HG03045 (cell line): ENCODE results near the gene FANCE.

Experiments used
- ATAC-seq: cut with Tn5 transposase; IDR thresholded peaks from one replicate; pipeline ENCODE4 v1.9.1; 2021; ENCODE audit warnings: mild to moderate bottlenecking, moderate library complexity; ENCODE audit not compliant: unreplicated experiment

The FANCE gene, protein sequence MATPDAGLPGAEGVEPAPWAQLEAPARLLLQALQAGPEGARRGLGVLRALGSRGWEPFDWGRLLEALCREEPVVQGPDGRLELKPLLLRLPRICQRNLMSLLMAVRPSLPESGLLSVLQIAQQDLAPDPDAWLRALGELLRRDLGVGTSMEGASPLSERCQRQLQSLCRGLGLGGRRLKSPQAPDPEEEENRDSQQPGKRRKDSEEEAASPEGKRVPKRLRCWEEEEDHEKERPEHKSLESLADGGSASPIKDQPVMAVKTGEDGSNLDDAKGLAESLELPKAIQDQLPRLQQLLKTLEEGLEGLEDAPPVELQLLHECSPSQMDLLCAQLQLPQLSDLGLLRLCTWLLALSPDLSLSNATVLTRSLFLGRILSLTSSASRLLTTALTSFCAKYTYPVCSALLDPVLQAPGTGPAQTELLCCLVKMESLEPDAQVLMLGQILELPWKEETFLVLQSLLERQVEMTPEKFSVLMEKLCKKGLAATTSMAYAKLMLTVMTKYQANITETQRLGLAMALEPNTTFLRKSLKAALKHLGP

DNA sequence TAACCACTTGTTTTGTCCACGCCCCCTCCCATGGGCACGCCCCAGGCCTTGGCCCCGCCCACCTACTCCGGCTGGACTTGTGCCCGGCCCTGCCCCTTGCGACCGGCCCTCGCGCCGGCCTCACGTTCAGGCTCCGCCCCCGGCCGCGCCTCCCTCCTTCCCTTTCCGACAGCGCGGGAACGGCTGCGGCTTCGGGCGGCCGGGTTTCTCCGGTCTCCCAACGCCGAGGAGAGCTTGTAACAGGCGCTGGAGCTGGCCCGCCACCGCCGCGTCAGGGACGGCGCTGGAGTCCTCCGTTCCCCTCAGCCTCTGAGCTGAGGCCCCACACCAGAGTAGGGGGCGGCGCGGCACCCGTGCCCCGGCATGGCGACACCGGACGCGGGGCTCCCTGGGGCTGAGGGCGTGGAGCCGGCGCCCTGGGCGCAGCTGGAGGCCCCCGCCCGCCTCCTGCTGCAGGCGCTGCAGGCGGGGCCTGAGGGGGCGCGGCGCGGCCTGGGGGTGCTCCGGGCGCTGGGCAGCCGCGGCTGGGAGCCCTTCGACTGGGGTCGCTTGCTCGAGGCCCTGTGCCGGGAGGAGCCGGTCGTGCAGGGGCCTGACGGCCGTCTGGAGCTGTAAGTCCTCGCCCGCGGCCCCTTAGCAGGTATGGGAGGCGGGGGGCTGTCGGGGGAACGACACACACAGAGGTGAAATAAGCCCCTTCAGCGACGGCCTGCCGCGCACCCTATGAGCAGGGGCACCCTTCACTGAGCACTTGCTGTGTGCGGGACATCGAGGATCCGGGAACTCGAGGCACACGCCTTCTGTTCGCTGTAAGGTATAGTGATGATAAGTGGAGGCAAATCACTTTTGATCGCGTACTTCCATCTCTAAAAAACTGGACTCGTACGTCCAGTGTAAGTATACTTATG, at the start of gene FANCE:
Gene FANCE (plus strand): TSS at position 156 of the 908 bp plus-strand sequence. CDS start 208 bp downstream, at position 364.
- peak; percentile 93 for ATAC-seq

DNA sequence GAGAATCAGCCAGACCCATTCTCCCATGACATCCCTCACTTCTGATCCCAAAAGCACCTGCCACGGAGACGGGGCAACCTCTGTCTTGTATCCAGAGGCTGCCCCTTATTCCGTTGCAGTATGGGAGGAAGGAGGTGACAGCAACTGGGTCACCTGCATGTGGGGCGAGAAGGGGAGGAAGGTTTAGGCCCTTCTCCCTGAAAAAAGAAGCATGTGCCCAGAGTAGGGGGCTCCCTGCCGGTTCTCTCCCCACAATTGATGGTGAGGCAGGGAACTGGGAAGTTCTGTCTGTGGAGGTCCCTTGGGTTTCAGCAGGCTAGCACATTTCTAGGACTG, 49.3 kb upstream of the FANCE start:
- ATAC-seq: no peak

DNA sequence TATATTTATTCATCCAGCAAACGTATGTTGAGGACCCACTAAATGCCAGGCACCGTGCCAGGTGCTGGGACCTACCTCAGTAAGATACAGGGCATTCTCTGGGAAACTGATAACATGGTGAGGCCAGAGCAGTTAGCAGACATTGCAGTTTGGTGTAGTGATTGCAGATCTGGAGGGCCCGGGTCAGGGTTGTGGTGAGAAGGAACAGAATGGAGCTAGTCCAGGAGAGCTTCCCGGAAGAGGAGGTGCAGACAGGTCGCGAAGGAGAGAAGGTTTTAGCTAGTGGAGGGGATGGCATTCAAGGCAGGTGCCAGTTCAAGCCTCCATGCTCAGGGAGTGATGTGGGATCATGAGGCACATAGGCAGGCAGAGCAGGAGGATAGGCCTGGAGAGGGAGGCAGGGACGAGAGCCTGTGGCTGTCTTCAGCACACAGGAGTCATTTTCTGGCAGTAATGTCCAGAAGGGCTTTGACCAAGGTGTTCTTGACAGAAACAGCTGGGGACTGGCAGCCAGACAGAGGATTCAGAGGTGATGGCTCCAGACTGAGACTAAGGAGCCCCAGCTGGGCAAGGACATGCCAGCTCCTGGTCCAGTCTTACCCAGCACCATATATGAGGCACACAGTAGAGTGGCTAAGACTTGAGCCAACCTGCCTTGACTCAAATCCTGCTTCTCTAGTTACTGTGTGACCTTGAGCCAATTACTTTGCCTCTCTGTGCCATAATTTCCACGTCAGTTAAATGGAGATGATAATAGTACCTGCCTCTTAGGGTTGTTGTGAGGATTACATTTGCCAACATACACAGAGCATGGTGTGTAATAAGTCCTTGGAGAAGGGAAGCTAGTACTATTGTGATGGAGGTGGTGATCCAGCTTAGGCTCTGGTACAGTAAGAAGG, 48.3 kb upstream of the FANCE start:
- ATAC-seq: no peak

DNA sequence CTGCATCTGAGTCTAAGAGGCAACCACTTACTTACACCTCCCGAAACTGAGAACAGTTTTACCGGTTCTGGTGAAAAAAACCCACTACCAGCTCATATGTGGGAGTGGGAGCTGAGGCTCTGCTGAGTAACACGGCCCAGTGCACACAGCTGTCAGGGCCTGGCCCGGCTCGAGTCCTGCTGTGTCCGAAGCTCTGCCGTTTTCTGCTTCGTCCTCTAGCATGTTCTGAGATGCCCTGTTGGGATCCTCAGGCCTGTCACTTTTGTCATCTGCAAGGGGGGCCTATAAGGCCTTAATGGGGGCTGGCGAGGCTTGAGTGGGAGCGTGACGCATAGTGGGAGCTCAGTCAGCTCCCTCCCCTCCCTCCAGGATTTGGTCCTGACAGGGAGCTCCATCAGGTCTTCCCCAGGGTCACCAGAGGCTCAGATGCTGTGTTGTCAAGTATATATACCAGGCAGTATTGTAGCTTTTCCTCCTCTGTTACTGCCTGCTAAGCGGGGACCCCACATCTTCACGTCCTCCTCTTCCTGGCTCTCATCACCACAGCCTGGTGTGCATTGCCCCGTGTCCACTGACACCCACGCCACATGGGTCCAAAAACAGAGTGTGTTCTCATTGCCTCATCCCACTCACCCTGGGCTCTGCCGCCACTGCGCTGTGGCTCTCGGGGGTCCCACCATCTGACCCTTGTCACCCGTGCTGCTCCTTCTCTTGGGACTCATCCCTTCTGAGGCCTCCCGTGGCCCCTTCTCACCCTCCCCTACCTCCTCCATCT, 45.2 kb upstream of the FANCE start:
- ATAC-seq: no peak

DNA sequence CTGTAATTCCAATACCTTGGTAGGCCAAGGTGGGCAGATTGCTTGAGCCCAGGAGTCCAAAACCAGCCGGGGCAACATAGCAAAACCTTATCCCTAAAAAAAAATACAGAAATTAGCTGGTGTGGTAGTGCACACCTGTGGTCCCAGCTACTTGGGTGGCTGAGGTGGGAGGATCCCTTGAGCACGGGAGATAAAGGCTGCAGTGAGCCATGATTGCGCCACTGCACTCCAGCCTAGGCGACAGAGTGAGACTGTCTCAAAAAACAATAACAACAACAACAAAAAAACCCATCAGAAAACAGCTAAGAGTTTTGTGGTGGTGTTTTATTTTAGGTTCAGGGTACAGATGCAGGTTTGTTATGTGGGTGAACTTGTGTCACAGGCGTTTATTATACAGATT, 42.9 kb upstream of the FANCE start:
- ATAC-seq: no peak

DNA sequence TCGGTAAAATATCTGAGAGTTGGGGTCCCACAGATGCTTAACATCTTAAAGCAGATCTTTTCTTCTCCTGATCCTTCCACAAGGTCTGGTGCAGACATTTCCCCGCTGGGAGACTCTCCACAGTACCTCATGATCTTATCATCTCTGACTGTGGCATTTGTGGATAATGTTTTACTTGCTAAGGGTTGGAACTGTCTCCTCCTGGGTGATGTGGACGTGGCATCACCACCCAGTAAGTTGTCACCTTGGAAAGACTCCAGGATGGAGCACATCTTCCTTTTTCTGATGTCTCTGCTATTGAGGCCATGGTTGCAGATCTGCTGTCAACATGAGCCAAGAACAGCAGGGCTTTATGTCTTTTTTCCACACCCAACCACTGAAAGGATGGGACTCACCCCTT, 42.0 kb upstream of the FANCE start:
- no peak for ATAC-seq

DNA sequence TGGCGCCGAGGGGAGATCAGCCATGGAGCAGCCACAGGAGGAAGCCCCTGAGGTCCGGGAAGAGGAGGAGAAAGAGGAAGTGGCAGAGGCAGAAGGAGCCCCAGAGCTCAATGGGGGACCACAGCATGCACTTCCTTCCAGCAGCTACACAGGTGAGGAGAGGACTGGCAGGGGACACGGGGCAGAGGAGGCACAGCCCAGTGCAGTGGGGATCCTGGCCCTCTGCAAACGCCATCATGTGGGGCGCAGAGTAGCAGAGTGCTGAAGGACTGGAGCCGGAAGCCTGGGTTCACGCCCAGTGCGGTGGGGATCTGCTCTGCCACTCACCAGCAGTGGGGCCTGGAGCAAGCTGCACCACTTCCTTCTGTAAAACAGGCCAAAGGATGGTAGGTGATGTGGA, 41.1 kb upstream of the FANCE start:
- ATAC-seq: no peak

DNA sequence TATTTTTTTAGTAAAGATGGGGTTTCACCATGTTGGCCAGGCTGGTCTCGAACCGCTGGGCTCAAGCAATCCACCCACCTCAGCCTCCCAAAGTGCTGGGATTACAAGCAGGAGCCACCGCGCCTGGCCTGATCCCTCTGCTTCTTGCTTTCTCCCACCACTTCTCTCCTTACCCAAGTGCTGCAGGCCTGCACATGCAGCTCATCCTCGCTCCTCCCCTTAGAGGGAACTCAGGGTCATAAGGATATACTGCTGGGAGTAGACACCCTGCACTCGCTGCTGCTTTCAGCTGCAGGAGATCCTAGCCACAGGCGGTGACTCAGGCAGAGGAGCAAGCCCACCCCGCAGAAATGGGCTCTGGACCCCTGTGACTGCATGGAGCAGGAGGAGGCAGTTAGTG, 40.0 kb upstream of the FANCE start:
- ATAC-seq: no peak

DNA sequence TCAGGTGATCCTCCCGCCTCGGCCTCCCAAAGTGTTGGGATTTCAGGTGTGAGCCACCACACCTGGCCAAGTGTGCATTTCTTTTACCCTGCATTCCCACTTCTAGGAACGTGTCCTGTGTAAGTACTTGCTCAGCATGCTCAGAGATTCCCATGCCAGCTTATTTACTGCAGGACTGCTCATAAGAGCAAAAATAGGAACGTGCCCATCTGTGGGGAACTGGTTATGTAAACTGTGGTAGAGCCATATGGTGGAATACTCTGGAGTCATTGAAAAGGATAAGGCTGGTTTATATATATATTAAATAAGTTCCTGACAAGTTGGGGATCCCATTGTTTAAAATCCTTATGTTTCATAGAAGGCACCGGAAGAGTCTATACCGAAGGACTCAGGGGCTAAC, 38.2 kb upstream of the FANCE start:
- ATAC-seq: no peak

DNA sequence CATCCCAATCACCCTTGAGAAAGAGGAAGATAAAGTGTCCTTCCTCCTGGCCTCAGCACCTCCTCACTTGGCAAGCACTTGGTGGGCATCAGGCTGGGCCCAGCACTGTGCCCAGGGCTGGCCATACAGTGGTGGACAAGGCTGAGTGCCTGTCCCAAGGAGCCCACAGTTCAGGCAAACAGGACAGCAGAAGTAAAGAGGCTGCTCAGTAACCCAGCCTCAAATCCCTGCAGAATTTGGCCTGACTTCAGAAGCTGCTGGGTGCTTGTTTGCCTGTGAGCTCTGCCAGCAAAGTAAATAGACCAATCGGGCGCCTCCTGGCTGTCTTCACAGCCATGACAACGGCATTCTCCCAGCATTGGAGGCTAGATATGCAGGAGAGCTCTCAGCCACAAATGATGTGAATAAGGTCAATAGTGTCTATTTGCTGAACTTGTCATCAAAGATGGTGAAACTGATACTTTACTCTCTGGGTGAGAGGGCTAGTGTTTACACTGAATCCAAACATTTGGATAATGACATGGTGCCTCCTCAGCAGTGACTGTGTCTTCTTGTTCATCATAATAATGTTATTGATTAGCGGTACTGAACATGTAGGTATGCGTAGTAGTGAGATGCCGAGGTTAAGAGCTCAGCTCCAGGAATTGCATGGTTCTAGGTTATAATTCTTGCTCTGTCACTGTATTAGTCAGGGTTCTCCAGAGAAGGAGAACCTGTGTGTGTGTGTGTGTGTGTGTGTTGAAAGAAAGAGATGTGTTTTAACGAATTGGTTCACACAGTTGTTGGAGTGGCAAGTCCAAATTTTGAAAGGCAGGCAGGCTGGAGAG, 36.9 kb upstream of the FANCE start:
- ATAC-seq: no peak

DNA sequence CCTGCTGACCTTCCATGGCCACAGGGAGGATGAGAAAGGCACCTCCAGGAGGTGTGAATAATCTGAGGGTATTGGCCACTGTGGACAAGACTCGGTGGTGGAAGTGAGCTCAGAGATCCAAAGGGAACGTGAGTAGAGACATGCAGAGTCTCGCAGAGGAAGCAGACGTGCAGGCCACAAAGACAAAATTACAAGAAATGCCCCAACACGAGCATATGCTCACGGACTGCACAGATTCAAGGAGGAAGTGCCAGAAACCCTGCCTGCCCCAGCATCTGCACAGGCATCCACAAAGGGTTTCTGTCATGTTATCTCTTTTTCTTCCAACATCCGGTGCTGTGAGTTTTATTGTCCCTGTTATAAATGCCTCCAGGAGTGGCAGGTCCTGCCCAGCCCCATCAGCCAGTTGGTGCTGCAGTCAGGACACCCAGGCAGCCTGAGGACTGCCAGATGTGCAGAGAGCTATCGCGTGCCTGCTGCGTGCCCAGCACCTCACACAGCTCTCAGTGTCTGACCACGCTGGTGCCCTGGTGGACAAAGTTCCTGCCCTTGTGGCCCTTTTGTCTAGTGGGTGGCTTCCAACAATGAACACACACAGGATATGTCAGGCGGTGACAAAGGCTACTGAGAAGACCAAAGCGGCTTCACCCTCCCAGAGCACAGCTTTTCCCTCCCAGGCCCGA, 34.0 kb upstream of the FANCE start:
- no peak for ATAC-seq

DNA sequence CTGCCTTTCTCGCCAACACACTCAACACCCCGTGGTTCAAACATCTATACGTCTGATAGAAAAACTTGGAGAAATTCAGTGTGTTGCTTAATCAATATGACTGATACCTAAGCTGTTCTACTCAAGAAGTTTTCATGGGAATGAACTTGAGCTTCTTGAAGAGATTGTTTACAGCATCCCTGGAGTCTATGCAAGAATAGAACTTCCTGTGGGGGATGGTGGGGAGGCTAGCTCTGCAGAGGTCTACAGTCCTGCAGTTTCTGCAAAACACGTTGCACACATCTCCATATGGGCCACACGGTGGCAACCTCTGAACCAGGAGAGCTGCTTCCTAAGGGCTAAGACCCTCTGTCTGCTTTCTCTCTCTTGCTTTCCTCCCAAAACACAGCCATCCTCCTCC, 32.7 kb upstream of the FANCE start:
- no peak for ATAC-seq

DNA sequence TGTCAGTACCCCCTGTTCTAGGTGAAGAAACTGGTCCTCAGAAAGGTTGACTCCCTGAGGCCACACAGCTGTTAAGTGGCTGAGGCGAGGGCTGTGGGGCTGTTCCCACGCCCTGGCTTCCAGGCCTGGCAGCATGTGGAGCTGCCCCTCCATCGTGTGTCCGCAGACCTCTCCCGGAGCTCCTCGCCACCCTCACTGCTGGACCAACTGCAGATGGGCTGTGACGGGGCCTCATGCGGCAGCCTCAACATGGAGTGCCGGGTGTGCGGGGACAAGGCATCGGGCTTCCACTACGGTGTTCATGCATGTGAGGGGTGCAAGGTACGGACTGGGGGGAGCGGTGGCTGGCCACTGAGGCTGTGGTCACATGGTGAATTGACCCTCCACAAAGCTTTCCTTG, 32.2 kb upstream of the FANCE start:
- no peak for ATAC-seq

DNA sequence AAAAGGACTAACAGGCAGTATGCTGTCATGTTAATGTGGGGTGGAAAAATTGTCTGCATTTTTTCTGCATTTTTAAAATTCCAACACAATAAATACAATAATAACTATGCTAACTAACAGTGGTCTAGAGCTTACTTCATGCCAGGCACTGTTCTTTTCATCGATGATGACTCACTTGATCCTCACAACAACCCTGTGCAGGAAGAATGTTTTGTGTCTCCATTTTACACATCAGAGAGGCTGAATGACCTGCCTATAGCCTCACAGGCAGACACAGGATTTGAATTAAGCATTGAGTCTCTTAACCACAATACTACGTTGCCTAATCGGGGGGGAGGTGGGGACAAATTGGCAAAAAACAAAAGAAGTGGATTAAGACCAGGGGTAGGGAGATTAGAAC, 26.9 kb upstream of the FANCE start:
- no peak for ATAC-seq

DNA sequence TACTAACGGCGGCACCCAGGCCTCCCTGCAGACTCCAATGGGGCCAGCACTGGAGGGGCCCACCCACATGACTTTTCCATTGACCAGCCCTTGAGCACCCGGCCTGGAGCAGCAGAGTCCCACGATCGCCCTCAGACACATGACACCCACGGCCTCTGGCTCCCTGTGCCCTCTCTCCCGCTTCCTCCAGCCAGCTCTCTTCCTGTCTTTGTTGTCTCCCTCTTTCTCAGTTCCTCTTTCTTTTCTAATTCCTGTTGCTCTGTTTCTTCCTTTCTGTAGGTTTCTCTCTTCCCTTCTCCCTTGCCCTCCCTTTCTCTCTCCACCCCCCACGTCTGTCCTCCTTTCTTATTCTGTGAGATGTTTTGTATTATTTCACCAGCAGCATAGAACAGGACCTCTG, 26.1 kb upstream of the FANCE start:
- ATAC-seq: no peak

DNA sequence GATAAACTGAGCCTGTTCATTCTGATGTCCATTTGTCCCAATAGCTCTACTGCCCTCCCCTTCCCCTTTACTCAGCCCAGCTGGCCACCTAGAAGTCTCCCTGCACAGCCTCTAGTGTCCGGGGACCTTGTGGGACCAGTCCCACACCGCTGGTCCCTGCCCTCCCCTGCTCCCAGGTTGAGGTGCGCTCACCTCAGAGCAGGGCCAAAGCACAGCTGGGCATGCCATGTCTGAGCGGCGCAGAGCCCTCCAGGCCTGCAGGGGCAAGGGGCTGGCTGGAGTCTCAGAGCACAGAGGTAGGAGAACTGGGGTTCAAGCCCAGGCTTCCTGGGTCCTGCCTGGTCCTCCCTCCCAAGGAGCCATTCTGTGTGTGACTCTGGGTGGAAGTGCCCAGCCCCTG, 24.7 kb upstream of the FANCE start:
- no peak for ATAC-seq

DNA sequence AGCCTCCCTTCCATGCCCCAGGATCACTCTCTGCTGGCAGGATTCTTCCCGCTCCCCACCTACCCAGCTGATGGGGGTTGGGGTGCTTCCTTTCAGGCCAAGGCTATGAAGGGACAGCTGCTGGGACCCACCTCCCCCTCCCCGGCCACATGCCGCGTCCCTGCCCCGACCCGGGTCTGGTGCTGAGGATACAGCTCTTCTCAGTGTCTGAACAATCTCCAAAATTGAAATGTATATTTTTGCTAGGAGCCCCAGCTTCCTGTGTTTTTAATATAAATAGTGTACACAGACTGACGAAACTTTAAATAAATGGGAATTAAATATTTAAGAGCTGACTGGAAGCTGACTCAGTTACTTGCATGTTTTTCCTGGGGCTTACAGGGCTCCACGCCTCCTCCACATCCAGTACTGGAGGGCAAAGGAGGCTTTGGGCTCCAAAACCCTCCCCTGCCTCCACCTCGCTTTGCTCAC, 24.3 kb upstream of the FANCE start:
- no peak for ATAC-seq

DNA sequence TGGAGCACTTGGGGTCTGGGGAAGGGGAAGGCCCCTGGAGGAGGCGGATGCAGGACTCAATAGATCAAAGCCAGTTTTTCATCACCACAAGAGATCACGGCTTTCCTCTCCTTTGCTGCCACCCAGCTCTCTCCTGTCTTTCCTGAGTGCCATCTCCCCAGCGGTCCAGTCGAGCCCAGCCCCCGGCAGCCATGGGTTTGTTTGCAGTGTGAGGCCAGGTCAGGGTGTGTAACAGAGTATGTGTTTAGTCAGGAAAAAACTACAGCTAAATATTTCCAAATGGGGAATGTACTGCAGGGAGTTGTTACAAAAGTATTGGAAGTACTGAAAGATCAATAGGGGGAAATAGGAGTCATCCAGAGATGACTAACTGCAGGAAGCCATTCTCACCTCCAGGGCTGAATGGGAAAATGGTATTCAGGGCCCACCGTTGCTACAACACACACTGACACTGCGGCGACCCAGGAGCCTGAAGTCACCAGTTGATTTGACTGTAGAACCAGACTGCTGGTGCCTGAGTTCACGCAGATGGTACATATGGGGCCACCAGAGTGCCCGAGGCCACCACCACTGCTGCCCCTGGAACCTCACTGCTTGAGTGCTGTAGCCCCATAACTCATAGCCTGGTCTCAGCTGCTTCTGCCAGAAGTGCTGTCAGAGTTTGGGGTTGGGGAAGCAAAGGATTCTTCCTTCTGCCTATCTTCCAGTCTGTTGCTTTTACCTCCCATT, 23.6 kb upstream of the FANCE start:
- no peak for ATAC-seq
